GM21737 (cell line): ENCODE data around the gene ZBTB47.

Experiments used
- ATAC-seq: cut with Tn5 transposase; IDR thresholded peaks from one replicate; pipeline ENCODE4 v1.9.1; 2021; ENCODE audit warnings: mild to moderate bottlenecking, moderate library complexity; ENCODE audit not compliant: unreplicated experiment

Gene ZBTB47

DNA sequence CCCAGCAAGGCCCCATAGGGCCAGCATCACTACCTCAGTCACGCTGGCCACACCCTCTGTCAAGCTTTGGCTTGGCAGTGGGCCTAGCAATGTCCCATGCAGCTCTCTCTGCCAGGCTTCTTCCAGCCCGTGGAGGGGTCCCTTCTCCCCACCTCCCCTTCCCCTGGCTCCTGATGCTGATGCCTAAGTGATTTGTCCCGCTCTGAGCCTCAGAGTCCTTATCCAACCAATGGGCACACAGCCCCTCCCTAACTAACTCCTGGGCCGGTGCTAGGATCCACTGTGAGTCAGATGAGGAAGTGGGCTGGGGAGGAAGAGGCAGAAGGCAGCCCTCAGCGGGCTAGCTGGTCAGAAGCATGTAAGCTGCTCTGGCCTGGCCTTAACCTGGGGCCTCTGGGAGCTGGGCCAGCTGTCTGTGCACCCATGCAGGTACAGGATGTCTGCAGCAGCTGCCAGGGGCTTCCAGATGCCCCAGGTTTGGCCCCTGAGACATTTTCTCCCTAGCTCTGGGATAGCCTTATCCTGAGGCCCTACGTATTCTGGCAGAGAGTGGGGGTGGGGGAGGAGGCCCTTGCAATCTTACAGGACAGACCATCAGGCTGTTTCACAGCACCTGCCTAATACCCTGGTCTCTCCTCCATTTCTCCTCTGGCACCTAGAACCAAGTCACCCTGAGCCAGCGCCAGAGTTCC is 740 bp upstream of the ZBTB47 start:
- ATAC-seq = peak; percentile 64

DNA sequence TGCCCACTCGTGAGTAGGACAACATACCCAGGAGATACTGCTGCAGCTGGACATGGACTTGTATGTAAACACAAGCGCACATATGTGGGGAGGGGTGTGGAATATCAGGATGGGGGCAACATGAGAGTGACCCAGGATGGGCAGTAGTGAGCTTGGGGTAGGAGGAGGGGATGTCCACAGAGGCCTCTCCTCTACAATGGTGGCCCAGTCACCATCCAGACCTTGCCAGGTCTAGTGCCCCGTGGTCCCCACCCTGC is 266 bp upstream of the ZBTB47 start:
- ATAC-seq = no peak

DNA sequence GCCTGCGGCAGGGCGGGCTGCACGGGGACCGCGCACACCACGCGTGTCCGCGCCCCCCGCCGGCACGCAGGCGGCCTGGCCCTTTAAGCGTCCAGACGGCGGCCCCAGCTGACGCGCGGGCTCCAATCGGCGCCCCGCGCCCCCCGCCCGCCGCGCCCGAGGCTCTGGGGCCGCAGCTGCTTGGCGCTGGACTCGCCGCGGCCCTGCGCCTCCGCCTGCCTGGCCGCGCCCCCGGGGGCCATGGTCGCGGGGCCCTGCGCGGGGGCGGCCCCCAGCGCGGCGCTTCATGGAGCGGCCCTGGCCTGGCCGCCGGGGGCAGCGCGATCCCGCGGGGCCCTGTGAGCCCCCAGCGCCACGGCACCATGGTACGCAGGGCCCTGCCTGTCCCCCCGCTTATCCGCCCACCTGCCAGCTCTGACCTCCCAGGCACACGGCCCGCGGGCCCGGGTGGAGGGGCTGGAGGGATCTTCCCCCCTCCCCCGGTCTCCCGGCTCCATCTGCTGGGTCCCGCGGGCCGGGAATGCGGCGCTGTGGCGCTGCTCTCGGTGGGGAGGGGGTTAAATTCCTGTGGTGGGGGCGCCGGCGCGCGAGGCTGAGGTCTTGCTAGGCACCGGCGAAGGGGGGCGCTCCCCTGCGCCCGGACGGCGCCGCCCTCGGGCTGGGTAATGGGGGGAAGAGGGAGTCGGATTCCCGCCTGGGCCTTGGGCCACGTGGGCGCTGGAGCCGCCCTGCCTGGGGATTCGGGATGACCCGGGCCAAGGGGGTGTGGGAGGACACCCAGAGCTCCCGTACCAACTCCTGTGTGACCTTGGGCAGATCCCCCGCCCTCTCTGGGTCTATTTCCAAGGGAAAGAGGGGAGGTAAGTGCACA is 1.1 kb downstream of the ZBTB47 start:
- ATAC-seq = no peak

DNA sequence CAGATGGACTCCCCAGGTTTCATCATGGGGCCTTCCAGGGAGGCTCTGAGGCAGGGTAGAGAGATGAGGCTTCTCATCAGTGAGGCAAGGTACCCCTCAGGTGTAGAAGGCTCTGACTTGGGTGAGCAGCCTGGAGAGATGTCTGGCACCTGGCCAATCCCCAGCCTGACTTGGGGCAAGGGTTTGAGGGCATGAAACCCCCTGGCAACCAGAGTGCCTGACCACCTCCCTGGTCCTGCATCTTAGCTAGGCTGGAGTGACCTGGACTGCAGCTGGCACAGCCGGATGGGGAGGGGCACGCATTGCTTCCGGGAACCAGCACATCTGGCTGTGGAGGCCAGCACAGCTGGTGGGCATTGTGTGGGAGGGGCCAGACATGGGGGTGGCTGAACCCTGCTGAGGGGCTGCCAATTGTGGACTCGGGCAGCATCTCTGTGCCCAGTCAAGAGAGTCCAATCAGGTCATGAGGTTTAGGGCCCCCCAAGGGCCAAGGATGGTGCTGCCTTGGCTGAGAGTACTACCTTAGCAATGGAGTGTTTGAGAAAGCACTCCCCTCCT is 1.9 kb downstream of the ZBTB47 start:
- no peak for ATAC-seq

DNA sequence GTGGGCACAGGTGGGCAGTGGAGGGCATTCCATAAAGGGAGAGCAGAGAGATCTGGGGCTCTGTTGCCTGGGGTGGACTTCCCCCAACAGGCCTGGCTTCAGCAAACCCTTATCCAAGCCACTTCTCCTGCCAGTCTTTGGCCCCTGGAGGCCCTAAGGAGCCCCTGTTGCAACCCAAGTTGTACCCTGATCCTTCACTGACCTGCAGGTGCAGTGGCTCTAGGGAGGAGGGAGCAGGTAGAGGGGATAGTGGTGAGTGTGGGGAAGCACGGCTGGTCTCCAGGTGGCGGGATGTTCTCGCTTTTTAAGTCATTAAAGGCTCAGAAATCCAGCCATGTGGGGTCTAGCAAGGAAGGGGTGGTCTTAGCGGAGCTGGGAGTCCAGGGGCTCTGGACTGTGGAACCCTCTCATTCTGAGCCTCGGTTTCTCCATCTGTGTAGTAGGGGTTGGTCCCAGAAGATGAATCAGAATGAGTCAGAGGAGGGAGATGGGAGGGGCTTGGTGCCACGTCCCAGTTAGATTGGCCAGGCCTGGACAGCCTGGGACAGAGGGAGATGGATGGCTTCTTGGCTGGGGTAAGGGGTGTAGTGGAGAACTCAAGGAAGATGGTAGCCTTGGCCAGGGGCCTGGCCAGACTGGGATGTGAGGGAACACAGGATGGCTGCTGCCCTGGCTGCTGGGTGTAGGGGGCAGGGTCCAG is 2.6 kb downstream of the ZBTB47 start:
- ATAC-seq = no peak

DNA sequence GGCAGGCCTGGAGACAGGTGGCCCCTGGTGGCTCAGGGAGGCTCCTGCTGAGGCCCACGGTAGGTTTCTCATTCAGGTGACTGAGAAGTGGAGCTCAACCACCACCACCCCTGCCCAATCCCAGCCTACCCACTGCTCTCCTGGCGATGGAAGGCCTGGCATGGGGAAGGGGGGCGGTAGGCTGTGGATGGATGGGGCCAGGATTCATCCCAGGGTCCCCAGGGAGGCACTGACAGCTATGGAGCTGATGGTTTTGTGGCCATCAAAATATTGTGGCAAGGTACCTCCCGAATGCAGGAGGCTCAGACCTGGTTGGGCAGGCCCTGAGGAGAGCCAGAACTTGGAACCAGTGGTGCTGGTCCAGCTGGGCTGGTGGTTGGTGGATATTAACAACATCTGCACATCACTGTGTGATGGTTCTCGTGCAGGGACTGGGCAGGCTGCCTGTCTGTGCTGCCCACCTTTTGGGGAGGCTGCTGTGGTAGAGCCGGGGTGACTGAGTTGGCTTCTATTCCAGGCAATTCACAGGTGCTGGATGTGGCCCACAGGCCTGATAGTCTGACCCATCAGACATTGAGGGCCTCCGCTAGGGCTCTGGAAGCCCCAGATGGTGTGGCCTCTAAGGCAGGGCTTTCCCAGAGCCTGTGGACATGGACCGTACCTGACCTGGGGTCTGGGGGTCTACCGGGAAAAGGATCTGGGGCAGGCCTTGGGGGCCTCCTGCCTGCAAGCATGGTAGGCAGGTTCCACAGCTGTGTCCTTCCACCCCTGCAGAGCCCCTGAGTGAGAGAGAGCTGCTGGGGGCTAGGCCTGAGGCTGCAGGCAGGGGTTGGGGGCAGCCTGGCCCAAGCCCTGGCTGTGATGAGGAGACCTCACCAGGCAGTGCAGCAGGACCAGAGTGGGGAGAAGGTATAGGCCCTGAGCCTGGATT is 3.4 kb downstream of the ZBTB47 start:
- no peak for ATAC-seq

- no peak for ATAC-seq
These were observed 4.2 kb downstream of the ZBTB47 start for GRCh38 chr3:42657675-42658074.

DNA sequence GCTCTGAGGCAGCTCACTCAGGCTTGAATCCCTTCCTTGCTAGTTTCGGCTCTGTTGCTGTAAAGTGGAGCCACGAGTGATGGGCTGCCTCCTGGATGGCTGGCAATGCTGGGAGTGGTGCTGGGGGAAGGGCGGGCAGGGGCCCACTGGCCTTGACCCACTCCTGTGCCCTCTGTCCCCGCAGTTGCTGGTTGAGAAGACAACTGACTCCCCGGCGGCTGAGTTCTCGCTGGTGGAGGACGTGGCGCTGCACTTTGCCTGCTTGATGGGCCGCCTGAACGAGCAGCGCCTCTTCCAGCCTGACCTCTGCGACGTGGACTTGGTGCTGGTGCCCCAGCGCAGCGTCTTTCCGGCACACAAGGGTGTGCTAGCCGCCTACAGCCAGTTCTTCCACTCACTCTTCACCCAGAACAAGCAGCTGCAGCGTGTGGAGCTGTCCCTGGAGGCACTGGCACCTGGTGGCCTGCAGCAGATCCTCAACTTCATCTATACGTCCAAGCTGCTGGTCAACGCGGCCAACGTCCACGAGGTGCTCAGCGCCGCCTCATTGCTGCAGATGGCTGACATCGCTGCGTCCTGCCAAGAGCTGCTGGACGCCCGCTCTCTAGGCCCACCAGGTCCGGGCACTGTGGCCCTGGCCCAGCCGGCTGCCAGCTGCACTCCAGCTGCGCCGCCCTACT is 4.7 kb downstream of the ZBTB47 start:
- no peak for ATAC-seq

- no peak for ATAC-seq
These were observed 5.4 kb downstream of the ZBTB47 start for GRCh38 chr3:42658771-42659390.

- no peak for ATAC-seq
These were observed 6.1 kb downstream of the ZBTB47 start for GRCh38 chr3:42659451-42660130.

- no peak for ATAC-seq
These were observed 6.7 kb downstream of the ZBTB47 start for GRCh38 chr3:42660131-42660715.

DNA sequence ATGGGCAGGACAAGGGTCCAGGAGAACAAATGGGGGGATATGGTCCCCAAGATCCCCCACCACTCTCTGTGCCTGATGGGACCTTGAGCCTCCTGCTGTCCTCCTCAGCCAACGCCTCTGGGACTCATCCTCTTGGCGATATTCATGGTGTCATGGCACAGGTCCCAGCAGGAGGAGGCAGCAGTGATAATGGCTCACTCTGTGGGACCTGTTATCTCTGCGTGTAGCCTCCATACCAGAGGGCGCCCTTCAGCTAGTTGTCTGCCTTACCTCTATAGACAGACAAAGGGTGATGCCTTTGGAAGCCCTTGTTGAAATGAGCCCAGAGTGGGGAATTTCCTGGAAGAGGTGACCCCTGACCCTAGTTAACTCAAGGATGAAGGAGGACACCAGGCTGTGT is 7.4 kb downstream of the ZBTB47 start:
- ATAC-seq = no peak

GRCh38 chr3:42661593-42662022 is 8.1 kb downstream of the ZBTB47 start:
- no peak for ATAC-seq

DNA sequence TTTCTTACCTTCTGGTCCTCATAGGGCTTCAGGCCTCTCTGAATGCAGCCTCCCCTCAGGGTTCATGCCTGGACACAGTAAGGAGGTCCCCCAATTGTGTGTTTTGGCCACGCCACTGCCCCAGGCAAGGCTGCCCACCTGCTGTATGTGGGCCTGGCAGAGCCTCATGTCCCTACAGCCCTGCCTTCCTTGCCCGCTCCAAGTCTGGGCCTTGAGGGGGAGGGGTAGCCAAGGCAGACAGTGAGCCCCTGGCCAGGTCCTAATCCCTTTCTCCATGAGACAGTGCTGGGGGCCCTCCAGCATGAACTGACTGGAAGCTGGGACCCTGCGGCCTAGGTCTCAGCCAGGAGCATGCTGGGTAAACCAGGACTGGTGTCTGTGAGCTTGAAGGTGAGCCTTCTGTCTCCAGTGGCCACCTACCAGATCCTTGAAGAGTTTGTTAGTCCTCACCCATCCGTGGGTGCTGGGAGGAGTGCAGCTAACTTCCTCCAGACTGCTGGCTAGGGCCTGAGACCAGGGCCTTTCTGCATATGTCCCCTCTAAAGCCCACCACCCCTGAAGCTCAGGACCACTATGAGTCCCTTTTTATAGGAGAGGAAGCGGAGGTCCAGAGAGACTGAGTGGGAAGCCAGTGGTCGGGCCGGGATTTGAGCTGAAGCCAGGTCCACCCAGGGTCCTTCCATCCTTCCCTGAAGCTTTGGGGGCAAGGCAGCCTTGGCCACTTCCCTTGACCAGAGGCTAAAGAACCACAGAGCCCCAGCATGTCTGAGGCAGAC is 8.7 kb downstream of the ZBTB47 start:
- no peak for ATAC-seq

GRCh38 chr3:42662813-42663535 is 9.5 kb downstream of the ZBTB47 start:
- no peak for ATAC-seq

GRCh38 chr3:42663581-42664437 is 10.3 kb downstream of the ZBTB47 start:
- no peak for ATAC-seq
